Transverse colon (tissue), 4 donors: Measurements from ENCODE around the gene STMN1. TPM values are rescaled to one million over a fixed set of nuclear protein-coding genes. Genes with fewer than 3 reads are reported as not detected.
A peak's percentile ranks its signal among the peaks of the same experiment; 100 is the strongest.
"Not testable (repeated sequence)": the region's sequence is repeated elsewhere in the genome, so short reads cannot be mapped to it uniquely, and the experiment has no call there.

Source experiments
- DNase-seq: peaks from one replicate; pipeline ENCODE4 v3.0.0-alpha.2; 2019
- H3K27ac ChIP-seq, 4 donors: fragments of 200-600 bp; sonication (generic); 2 replicates each; pipeline ENCODE4 v1.5.1; 2016 to 2018; ENCODE audit warnings: inconsistent platforms in 4 of 4
- H3K27me3 ChIP-seq: fragments of 200-600 bp; sonication (generic); 2 replicates; pipeline ENCODE4 v1.5.1; 2017; ENCODE audit warnings: inconsistent platforms
- H3K36me3 ChIP-seq, 4 donors: fragments of 200-600 bp; sonication (generic); 2 replicates each; pipeline ENCODE4 v1.5.1; 2017 to 2019; ENCODE audit warnings: inconsistent platforms in 4 of 4
- H3K4me1 ChIP-seq, 4 donors: fragments of 200-600 bp; sonication (generic); 2 replicates each; pipeline ENCODE4 v1.5.1; 2017 to 2020; ENCODE audit warnings: inconsistent platforms in 4 of 4
- H3K4me3 ChIP-seq, 4 donors: fragments of 200-600 bp; sonication (generic); 1 replicate in 1 of 4; 2 replicates in 3 of 4; pipeline versions ENCODE4 v1.5.1 to v1.6.1; 2017 to 2019; ENCODE audit warnings: inconsistent platforms in 4 of 4
- H3K9me3 ChIP-seq, 2 donors: fragments of 200-600 bp; sonication (generic); 2 replicates each; pipeline ENCODE4 v1.5.1; 2017 to 2019; ENCODE audit warnings: inconsistent platforms in 2 of 2
- CTCF ChIP-seq, 5 experiments: fragments of 200-600 bp in 3 of 5; fragments of 450-650 bp in 2 of 5; sonication (generic) in 3 of 5; IDR thresholded peaks; 1 replicate in 2 of 5; 2 replicates in 3 of 5; pipeline ENCODE4 v1.5.1; 2016 to 2017; ENCODE audit warnings: antibody characterized with exemption in 5 of 5, inconsistent platforms in 3 of 5, mild to moderate bottlenecking in 2 of 5, moderate library complexity in 1 of 5
- EP300 ChIP-seq: sonication (generic); formaldehyde crosslinking; IDR thresholded peaks from one replicate; pipeline ENCODE4 v1.6.1; 2017; ENCODE audit warnings: antibody characterized with exemption, low read depth
- POLR2A ChIP-seq: fragments of 450-650 bp; IDR thresholded peaks from one replicate; pipeline ENCODE4 v1.6.1; 2016; ENCODE audit warnings: antibody characterized with exemption, mild to moderate bottlenecking, moderate library complexity
- POLR2AphosphoS5 ChIP-seq, 3 donors: sonication (generic); formaldehyde crosslinking; IDR thresholded peaks; one replicate each; pipeline ENCODE4 v1.6.1; 2016; ENCODE audit warnings: antibody characterized with exemption in 3 of 3
- WGBS, 2 donors: methylation state at CpG; one replicate each; pipeline ENCODE4 v1.1.5; 2018; ENCODE audit warnings: low coverage in 1 of 2; 5-methylcytosine and 5-hydroxymethylcytosine counted together
- in situ Hi-C, 4 donors: fragments of 200-750 bp; cut with MboI; loops; one replicate each; pipeline versions ENCODE4 v1.15.0 to v1.15.1; 2017; ENCODE audit warnings: low sequenced_read_pairs in 3 of 4, low pct_ligation_motif_present in 1 of 4, low pct_unique_long_range_greater_than_20kb in 1 of 4
- intact Hi-C: fragments of 100-400 bp; cut with DNase I; formaldehyde crosslinking; loops from one replicate; pipeline ENCODE4 v1.15.1; 2023; ENCODE audit warnings: low total_unique reads
- total RNA-seq, 4 donors: library from RNA; depleted of rRNA; stranded (reverse); fragments of >200 nt; gene quantifications; one replicate each; pipeline ENCODE4 v1.1.0, GENCODE V29; 2016

Gene STMN1
- total RNA-seq, 4 donors from 2014 or later = 6.4 to 24.3 (median 16.5) TPM

DNA sequence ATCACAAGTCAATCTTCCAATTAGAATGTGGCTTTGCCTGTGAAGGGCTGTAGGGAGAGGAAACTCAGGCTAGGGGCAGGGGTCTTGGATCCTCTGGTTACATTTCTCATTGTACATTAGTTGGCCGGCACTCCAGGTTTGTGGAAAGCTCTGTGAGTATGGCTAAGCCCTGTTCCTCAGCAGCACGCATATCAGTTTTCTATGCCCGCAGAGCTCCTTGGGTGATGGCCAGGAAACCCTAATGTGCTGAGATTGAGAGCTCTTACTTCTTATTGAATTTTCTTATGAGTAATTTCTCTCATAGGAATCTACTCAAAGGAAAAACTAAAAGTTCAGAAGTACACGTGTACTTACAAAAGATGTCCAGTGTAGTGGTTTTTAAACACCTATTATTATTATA is 30.7 kb upstream of the STMN1 start:
- no peaks in the 10 kb centered on the region for H3K9me3 ChIP-seq
- 90 to 92% methylated on average over 3 to 4 of the region's 4 CpGs for WGBS, 2 donors
- intact Hi-C loops (no loop called here), in situ Hi-C loops (no loop called here)
- peaks cover 7% of the 10 kb centered on the region for H3K27me3 ChIP-seq
- H3K36me3 ChIP-seq = no peaks in the 10 kb centered on the region
- no peak overlapping the region for H3K4me3 ChIP-seq
- TF ChIP-seq POLR2A (no peak), POLR2AphosphoS5 (IDR thresholded peaks at IDR 0.05) (no peak), EP300 (no peak), CTCF (IDR thresholded peaks at IDR 0.05) (no peak)
- no peak overlapping the region for H3K27ac ChIP-seq
- no peak for DNase-seq
- H3K4me1 ChIP-seq = peaks cover 0 to 7% (median 2%) of the 10 kb centered on the region in 4 donors

GRCh38 chr1:25933479-25934365 is 27.5 kb upstream of the STMN1 start:
- WGBS, 2 donors = 73 to 77% methylated on average over 9 to 13 of the region's 13 CpGs
- Histone ChIP-seq H3K4me1 (peaks cover 0 to 7% (median 2%) of the 10 kb centered on the region in 4 donors), H3K27ac (no peak overlapping the region), H3K36me3 (no peaks in the 10 kb centered on the region), H3K27me3 (peaks cover 7% of the 10 kb centered on the region), H3K9me3 (no peaks in the 10 kb centered on the region), H3K4me3 (no peak overlapping the region)
- no peak for TF ChIP-seq CTCF (IDR thresholded peaks at IDR 0.05)
- TF ChIP-seq EP300 = no peak
- TF ChIP-seq POLR2AphosphoS5 (IDR thresholded peaks at IDR 0.05) = no peak
- TF ChIP-seq POLR2A = no peak
- in situ Hi-C loops = no loop called here
- DNase-seq = no peak
- intact Hi-C loops = no loop called here

DNA sequence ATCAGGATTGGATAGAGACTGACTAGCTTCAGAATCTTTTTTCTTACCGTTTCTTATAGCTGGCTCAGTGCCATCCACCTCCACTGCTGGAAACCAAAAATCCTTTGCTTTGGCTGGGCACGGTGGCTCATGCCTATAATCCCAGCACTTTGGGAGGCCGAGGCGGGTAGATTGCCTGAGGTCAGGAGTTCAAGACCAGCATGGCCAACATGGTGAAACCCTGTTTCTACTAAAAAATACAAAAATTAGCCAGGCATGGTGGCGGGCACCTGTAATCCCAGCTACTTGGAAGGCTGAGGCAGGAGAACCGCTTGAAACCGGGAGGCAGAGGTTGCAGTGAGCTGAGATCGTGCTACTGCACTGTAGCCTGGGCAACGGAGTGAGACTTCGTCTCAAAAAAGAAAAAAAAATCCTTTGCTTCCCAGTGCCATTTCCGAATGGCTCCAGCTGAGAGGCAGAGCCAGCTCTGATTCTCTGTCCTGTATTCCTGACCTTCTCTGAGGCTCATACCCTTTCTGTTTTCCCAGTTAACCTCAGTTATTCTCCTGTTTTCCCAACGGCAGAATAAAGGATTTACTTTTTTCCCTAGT is 26.7 kb upstream of the STMN1 start:
- H3K27me3 ChIP-seq, in situ Hi-C loops, intact Hi-C loops, H3K4me1 ChIP-seq, H3K27ac ChIP-seq, H3K36me3 ChIP-seq, H3K9me3 ChIP-seq, DNase-seq, H3K4me3 ChIP-seq: not testable (repeated sequence)
- WGBS, 2 donors = 48 to 57% methylated on average over 2 to 12 of the region's 12 CpGs

GRCh38 chr1:25932321-25932720 is 26.1 kb upstream of the STMN1 start:
- peaks cover 0 to 7% (median 2%) of the 10 kb centered on the region in 4 donors for H3K4me1 ChIP-seq
- no peaks in the 10 kb centered on the region for H3K9me3 ChIP-seq
- no peak overlapping the region for H3K4me3 ChIP-seq
- H3K27ac ChIP-seq = peak overlapping the region in 1 of 4 donors; percentile 17
- WGBS, 2 donors = 34 to 38% methylated on average over 3 to 5 of the region's 5 CpGs
- in situ Hi-C loops (no loop called here), intact Hi-C loops (no loop called here)
- DNase-seq = no peak
- H3K27me3 ChIP-seq = peaks cover 7% of the 10 kb centered on the region
- H3K36me3 ChIP-seq = no peaks in the 10 kb centered on the region
- no peak for TF ChIP-seq EP300
- TF ChIP-seq POLR2A = no peak
- TF ChIP-seq CTCF (IDR thresholded peaks at IDR 0.05) = no peak
- TF ChIP-seq POLR2AphosphoS5 (IDR thresholded peaks at IDR 0.05) = no peak
